ENCODE data around the gene TRIM44.
"Not testable (repeated sequence)": the region's sequence is repeated elsewhere in the genome, so short reads cannot be mapped to it uniquely, and the experiment has no call there.

TRIM44 gene

GRCh38 chr11:35855671-35856070 lies 193.1 kb downstream of the TRIM44 start:
- no peak for DNase-seq (ENCODE audit: low read depth)
- no peak for TF ChIP-seq CTCF (IDR thresholded peaks at IDR 0.05; ENCODE audit: low read depth, low read length, missing control alignments)

GRCh38 chr11:35856259-35856658 lies 193.7 kb downstream of the TRIM44 start:
- no peak for TF ChIP-seq CTCF (IDR thresholded peaks at IDR 0.05; ENCODE audit: low read depth, low read length, missing control alignments)
- DNase-seq (ENCODE audit: low read depth): no peak
- H3K4me3 ChIP-seq (ENCODE audit: low read depth, low read length): no peak overlapping the region

More at GRCh38 chr11:35855671-35856070, 193.1 kb downstream of the TRIM44 start:
- H3K4me3 ChIP-seq (ENCODE audit: low read depth, low read length): no peak overlapping the region

- H3K4me3 ChIP-seq (ENCODE audit: low read depth, low read length): no peak overlapping the region
- TF ChIP-seq CTCF (IDR thresholded peaks at IDR 0.05; ENCODE audit: low read depth, low read length, missing control alignments): no peak
- DNase-seq (ENCODE audit: low read depth): no peak
Observed at GRCh38 chr11:35856756-35857155, 194.2 kb downstream of the TRIM44 start.

- TF ChIP-seq CTCF (IDR thresholded peaks at IDR 0.05; ENCODE audit: low read depth, low read length, missing control alignments): no peak
- no peak for DNase-seq (ENCODE audit: low read depth)
- no peak overlapping the region for H3K4me3 ChIP-seq (ENCODE audit: low read depth, low read length)
Observed at GRCh38 chr11:35857922-35858321, 195.3 kb downstream of the TRIM44 start.

GRCh38 chr11:35859301-35859700 lies 196.7 kb downstream of the TRIM44 start:
- no peak for DNase-seq (ENCODE audit: low read depth)
- no peak for TF ChIP-seq CTCF (IDR thresholded peaks at IDR 0.05; ENCODE audit: low read depth, low read length, missing control alignments)
- no peak overlapping the region for H3K4me3 ChIP-seq (ENCODE audit: low read depth, low read length)

- DNase-seq (ENCODE audit: low read depth); H3K4me3 ChIP-seq (ENCODE audit: low read depth, low read length): not testable (repeated sequence)
Observed at GRCh38 chr11:35860194-35860593, 197.6 kb downstream of the TRIM44 start.

- no peak overlapping the region for H3K4me3 ChIP-seq (ENCODE audit: low read depth, low read length)
- no peak for DNase-seq (ENCODE audit: low read depth)
- TF ChIP-seq CTCF (IDR thresholded peaks at IDR 0.05; ENCODE audit: low read depth, low read length, missing control alignments): no peak
Observed at GRCh38 chr11:35861191-35861590, 198.6 kb downstream of the TRIM44 start.

GRCh38 chr11:35862666-35863065 lies 200.1 kb downstream of the TRIM44 start:
- H3K4me3 ChIP-seq (ENCODE audit: low read depth, low read length): no peak overlapping the region
- TF ChIP-seq CTCF (IDR thresholded peaks at IDR 0.05; ENCODE audit: low read depth, low read length, missing control alignments): no peak
- no peak for DNase-seq (ENCODE audit: low read depth)

Data from GM12864 (cell line).